HG03108 (cell line): ENCODE results near the gene PARP14.
A peak's percentile ranks its signal among the peaks of the same experiment; 100 is the strongest.

ENCODE experiments used
- ATAC-seq: cut with Tn5 transposase; IDR thresholded peaks from one replicate; pipeline ENCODE4 v1.9.1; 2021; ENCODE audit warnings: moderate library complexity; ENCODE audit not compliant: unreplicated experiment

PARP14 gene

DNA sequence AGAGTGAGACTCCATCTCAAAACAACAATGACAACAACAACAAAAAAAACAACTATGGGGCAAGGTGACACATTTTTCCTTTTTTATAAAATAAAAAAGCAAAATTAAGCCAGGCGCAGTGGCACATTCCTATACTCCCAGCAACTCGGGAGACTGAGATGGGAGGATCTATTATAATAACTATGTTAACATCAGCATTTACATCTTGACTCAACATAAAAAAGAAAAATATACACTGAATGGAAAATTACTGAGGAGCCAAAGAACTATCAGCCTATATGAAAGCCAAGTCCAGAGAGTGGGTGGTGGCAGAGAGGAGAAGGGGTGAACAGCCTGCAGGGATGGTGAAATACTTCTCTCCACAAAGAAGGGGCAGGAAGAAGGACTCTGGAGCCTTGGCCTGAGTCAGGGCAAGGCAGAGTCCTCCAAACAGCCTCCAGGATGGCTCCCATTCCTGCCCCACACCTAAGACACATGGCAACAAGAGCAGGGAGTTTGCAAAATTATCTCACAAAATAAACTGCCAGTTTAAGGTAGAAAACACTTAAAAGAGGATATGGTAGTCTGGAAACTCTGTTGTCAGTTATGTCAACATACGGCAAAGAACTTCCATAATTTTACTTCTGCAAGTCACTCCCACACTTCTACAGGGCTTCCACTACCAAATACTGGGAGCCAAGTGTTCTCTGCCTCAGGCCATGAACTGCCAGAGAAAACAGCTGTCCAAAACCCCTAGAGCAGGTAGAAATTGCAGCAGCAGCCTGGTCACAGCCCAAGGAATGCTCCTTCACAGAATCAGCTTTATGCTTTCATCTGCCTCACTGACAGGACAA is 87.1 kb downstream of the PARP14 start:
- no peak for ATAC-seq

DNA sequence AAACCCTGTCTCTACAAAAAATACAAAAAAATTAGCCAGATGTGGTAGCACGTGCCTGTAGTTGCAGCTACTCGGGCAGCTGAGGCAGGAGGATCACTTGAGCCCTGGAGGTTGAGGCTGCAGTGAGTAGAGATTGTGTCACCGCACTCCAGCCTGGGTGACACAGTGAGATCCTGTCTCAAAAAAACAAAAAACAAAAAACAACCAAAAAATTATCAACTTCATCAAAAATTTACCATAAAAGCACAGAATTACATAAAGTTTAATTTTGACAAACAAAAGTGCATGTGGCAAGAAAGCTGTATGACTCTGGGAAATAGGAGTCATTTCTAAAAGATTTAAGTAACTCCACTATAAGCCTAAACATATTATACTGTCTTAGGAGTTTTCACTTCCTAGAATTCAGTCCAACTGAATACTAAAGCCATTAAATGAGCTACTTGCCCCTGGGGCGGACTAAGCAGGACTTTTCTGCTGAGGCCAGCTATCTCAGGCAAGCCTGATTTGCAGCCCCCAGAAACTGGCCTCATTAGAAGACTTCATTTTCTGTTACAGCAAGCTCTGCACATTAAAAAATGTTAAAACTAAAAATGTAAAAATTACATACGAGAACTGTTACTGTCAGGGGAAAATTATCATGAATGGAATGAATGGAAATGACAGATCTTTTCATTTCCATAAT is 90.0 kb downstream of the PARP14 start:
- no peak for ATAC-seq

DNA sequence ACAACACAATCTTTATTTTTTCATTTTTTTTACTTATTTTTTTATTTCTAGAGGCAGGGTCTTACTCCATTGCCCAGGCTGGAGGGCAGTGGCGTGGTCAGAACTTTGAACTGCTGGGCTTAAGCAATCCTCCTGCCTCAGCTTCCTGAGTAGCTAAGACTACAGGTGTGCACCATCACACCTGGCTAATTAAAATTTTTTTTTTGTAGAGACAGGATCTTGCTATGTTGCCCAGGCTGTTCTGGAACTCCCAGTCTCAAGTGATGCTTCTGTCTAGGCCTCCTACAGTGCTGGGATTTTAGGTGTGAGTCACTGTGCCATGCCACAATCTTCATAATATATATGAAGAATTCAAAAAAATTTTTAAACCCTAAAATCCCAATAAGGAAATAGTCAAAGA is 92.2 kb downstream of the PARP14 start:
- ATAC-seq: no peak

DNA sequence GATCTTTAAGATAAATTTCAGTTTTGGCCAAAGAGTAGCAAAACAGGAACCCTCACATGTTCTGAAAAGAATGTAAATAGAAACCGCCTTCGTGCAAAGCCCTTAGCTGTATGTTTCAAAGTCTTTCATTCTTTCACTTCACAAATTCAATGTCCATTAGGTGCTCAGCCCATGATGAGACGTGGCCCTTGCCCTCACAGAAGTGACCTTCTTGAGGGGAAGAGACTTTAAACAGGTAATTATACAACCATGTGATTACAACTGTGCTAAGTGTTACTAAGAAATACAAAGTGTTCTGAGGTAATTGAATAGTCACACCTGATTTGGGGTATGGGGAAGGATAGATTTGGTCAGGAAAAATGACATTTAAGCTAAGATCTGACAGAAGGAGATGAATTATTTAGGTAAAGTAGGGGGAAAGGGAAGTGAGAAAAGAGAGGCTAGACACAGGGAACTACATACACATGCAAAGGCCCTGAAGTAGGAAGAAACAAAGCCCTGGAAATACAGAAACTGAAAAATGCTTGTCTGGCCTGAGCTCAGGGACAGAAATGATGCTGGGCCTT is 93.4 kb downstream of the PARP14 start:
- peak; percentile 66 for ATAC-seq

DNA sequence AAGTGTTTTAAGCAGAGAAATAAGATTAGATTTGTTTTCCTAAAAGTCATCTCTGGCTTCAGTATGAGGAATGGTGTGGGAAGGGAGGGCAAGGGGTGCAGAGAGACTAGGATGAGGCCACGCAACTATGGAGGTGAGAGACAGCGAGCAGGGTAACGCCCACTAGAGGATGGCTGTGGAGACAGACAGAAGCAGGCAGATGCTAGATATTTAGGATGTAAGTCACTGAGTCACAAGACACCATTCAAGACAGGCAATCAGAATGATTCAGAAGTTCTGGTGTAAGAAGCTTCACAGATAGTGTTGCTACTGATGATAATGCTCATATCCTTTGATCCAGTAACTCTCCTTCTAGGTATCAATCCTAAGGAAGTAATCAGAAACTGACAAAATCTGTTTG is 93.9 kb downstream of the PARP14 start:
- no peak for ATAC-seq

DNA sequence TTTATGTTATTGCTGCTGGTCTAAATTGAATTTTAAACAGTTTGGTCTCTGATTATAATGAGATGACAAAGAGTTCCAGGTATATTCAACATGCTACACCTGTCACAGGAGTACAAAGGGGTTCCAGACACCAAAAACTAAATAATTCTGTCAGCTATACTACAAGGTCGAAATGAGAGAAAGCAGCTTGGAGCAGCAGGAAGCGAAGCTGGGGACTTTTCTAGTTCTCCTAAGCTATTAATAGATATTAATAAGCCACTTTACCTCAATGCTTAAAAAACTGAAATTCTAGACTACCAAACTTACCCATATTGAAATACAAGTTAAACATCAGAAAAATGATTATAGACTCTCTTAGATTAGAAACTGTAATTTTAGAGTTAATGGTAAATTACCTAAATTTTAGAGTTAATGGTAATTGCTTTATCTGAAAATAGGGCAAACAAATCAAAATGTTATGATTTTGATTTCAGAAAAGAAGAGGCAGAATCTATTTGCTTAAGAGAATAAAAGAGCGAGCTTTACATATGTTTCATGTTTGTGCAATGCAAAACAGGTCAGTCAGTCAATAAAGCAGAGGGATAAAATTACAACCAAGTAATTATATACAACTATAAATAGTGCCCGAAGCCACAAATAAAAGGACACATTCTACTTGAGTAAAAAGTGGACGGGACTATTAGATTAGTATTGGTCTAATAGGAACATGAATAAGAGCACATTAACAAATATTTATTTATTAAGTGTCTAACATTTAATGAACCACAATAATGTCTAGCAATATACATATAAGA is 96.2 kb downstream of the PARP14 start:
- ATAC-seq: no peak

DNA sequence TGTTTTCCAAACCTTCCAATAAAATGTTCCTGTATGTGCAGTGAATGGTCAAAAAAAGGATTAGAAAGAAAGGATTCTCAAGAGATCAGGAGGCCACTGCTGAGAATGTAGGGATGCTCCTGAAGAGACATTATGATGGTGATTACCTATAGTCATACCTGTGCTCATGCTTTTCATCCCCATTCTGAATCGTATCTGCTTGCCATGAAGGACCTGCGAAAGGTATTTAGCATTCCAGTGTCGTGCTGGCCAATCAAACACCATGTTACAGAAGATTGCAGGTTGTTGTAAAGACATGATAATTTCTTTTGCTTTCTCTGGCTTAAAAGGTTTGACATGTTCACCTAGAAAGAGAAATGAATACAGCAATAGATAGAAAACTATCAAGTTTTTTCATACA is 96.9 kb downstream of the PARP14 start:
- ATAC-seq: no peak
